GM12892 (cell line): ENCODE results near the gene AGPAT2.

ENCODE experiments used
- POLR2A ChIP-seq: IDR thresholded peaks from 2 replicates; pipeline ENCODE4 v1.6.1; 2011; ENCODE audit warnings: low read depth, low read length, control low read depth
- POLR2AphosphoS5 ChIP-seq: IDR thresholded peaks from 2 replicates; pipeline ENCODE4 v1.6.1; 2011; ENCODE audit warnings: low read depth, low read length, control low read depth
- TAF1 ChIP-seq: IDR thresholded peaks from 2 replicates; pipeline ENCODE4 v1.6.1; 2011; ENCODE audit warnings: low read depth, mild to moderate bottlenecking, control low read depth, low read length, borderline replicate concordance

- TF ChIP-seq TAF1 (no peak), POLR2A (no peak), POLR2AphosphoS5 (no peak)
These were observed 25.0 kb downstream of the AGPAT2 start for GRCh38 chr9:136662326-136662655.
